NCI-H1092 (cell line): ENCODE data around the gene SMIM27.
"Not testable (repeated sequence)": the region's sequence is repeated elsewhere in the genome, so short reads cannot be mapped to it uniquely, and the experiment has no call there.

Experiments
- DNase-seq: peaks from one replicate; lab custom pipeline; 2025; lab: John Stamatoyannopoulos, UW

The SMIM27 gene

GRCh38 chr9:32552172-32552872, at the start of gene SMIM27, which contains the start of gene TOPORS:
TSS of gene SMIM27 (plus strand) at chr9:32552327. CDS start at chr9:32552435, 108 bp downstream.
TSS of gene TOPORS (minus strand) at chr9:32552586. CDS start at chr9:32552436, 150 bp downstream.
- peak; percentile 95 for DNase-seq

GRCh38 chr9:32502464-32502863, 49.7 kb upstream of the SMIM27 start:
- no peak for DNase-seq

DNA sequence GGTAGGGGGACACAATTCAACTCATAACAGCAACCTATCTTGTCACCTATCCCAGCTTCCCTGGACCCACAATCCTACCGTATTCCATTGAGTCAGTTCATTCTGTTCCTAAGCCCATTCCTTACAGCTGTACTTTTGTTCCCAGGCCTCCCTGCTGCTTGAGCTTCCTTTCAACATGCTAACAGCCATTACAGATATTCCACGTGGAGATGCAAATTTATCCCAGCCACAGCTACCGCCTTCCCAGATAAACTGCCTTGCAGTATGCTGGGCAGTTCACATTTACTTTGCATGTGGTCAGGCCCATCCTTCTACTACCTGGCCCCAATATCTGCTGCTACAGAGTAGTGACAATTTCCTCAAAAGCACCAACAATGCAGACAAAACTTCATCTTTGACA, 49.1 kb upstream of the SMIM27 start:
- DNase-seq: no peak

DNA sequence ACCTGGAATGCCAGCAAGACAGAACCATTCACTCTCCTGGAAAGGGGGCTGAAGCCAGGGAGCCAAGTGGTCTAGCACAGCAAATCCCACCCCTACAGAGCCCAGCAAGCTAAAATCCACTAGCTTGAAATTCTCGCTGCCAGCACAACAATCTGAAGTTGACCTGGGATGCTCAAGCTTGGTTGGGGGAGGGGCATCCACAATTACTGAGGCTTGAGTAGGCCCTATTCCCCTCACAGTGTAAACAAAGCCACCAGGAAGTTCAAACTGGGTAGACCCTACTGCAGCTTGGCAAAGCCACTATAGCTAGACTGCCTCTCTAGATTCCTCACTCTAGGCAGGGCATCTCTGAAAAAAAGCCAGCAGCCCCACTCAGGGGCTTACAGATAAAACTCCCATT, 43.4 kb upstream of the SMIM27 start:
- DNase-seq: no peak

GRCh38 chr9:32516241-32516640, 35.9 kb upstream of the SMIM27 start:
- DNase-seq: no peak

GRCh38 chr9:32518276-32518675, 33.9 kb upstream of the SMIM27 start:
- no peak for DNase-seq

- DNase-seq: no peak
These were observed 28.2 kb upstream of the SMIM27 start for GRCh38 chr9:32523910-32524309.

GRCh38 chr9:32524558-32524891, 27.6 kb upstream of the SMIM27 start:
- not testable (repeated sequence) for DNase-seq

- no peak for DNase-seq
These were observed 27.0 kb upstream of the SMIM27 start for GRCh38 chr9:32524892-32525708.

GRCh38 chr9:32525709-32526030, 26.5 kb upstream of the SMIM27 start:
- no peak for DNase-seq

GRCh38 chr9:32526041-32526706, 26.0 kb upstream of the SMIM27 start, which contains the start of gene RIGI:
TSS of gene RIGI (minus strand) at chr9:32526196. CDS start at chr9:32526166, 30 bp downstream.
- peak; percentile 73 for DNase-seq

GRCh38 chr9:32526707-32527048, 25.4 kb upstream of the SMIM27 start:
- no peak for DNase-seq

DNA sequence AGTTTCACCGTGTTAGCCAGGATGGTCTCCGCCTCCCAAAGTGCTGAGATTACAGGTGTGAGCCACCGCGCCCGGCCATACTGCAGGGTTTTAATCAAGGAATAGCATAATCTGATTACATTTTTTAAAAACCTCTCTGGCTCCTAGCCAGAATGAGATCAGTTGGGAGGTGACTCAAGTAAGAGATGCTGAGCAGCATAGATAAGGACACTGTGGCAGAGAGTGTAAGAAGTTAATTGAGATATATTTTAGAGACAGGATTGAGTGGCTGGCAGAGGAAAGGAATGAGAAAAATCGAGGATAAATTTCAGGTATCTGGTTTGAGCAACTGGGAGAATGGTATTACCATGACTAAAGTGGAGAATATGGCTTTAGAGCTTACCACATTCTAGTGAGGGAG, 18.8 kb upstream of the SMIM27 start:
- no peak for DNase-seq

DNA sequence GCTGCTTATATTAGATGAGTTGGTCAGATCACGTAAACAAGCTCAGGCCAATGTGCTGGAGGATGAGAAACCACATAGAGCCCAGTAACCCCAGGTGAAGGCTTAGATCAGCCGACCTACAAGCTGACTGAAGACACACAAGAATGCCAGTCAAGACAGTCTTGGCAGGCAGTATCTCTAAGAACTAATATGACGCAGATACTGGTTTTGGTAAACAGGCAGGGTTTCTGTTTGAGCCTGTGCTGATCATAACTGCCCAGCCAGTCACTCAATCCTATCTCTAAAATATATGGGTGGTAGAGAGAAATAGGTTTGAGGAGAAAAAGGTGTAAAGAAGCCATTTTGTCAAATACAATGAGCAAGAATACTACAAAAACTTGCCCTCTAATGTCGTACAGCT, 18.3 kb upstream of the SMIM27 start:
- no peak for DNase-seq

GRCh38 chr9:32543047-32543446, 9.1 kb upstream of the SMIM27 start:
- no peak for DNase-seq

- no peak for DNase-seq
These were observed 6.2 kb upstream of the SMIM27 start for GRCh38 chr9:32545884-32546283.

DNA sequence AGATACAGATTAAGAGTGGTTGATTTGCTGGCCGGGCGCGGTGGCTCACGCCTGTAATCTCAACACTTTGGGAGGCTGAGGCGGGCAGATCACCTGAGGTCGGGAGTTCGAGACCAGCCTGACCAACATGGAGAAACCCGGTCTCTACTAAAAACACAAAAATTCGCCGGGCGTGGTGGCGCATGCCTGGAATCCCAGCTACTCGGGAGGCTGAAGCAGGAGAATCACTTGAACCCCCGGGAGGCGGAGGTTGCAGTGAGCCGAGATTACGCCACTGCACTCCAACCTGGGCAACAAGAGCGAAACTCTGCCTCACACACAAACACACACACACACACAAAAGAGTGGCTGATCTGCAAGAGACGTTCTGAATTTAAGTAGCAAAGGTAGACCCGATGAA, 3.9 kb upstream of the SMIM27 start:
- not testable (repeated sequence) for DNase-seq

GRCh38 chr9:32550150-32550561, 2.0 kb upstream of the SMIM27 start:
- DNase-seq: no peak

DNA sequence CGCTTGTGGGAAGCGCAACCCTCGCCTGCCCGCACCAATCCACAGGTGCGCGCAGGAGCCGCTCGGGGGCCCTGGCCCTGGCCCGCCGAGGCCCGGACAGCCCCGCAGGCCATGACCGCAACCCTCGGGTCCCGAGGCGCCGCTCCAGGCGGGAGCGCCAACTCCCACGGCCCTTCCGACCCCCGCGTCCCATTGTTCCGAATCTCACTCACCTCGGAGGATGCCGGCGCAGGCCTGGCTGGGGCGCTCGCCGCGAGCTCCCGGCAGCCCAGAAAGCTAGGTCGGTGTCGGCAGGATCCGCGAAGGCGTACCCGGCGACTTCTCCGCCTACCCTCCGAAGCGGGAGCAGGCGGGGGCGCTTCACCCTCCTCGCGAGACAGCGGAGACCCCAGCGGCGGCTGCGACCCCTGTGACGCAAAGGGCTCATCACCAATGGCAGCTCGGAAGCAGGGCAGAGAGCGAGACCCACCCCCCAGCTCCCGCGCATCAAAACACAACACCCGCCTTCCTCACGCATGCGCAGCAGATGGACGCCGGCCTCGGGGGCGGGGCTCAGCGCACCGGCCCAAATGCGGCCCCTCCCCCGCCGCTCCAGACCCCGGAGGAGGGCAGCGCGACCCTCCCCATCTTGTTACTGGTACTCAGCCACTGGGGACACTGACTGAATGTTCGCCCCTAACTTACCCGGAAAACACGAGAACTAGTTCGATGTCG, 1.4 kb upstream of the SMIM27 start:
- DNase-seq: peak; percentile 98

GRCh38 chr9:32551276-32552051, 663 bp upstream of the SMIM27 start:
- DNase-seq: peak; percentile 62

DNA sequence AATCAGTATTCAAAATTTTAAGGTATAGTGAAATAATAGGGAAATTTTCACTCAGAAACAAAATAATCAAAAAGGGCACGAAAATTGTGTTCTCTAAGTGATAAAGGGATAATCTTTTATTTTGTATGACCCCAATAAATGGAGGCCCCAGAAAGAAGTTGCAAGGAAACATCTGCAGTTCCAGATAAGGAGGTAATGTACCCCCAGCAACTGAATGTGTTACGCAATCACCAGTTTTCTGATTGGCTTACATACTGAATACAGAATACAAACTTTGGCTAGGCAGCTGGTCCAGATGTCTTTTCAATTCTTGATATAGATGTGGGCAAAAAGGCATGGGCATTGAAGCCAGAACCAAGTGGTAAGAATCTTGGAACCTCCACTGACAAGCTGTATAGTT, 2.0 kb downstream of the SMIM27 start:
- no peak for DNase-seq

- no peak for DNase-seq
These were observed 2.5 kb downstream of the SMIM27 start for GRCh38 chr9:32554591-32554990.
